Central memory CD4-positive, alpha-beta T cell (primary cell): ENCODE results near the gene NUMB.
"Not testable (repeated sequence)": the region's sequence is repeated elsewhere in the genome, so short reads cannot be mapped to it uniquely, and the experiment has no call there.

ENCODE experiments used
- DNase-seq: peaks from one replicate; pipeline ENCODE4 v3.0.0; 2022

NUMB gene

GRCh38 chr14:73463411-73463810 lies 5.1 kb upstream of the NUMB start:
- no peak for DNase-seq

DNA sequence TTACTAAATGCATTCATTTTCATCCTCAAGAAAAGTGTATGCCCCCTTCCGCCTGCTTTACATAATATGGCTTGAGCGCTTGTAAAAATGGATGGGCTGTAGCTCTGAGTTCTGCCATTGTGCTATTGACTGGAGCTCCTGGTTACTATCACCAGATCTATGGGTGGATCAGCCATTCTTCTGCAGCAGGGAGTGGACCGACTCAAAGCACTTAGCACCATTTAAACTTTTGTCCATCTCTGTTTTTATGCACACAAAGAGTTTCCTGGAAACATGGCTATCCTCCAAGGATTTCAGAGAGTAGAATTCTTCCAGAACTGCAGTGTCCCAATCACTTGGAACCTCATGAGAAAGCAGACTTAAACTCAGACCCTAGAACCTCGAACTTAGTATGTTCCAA lies 4.5 kb upstream of the NUMB start:
- no peak for DNase-seq

DNA sequence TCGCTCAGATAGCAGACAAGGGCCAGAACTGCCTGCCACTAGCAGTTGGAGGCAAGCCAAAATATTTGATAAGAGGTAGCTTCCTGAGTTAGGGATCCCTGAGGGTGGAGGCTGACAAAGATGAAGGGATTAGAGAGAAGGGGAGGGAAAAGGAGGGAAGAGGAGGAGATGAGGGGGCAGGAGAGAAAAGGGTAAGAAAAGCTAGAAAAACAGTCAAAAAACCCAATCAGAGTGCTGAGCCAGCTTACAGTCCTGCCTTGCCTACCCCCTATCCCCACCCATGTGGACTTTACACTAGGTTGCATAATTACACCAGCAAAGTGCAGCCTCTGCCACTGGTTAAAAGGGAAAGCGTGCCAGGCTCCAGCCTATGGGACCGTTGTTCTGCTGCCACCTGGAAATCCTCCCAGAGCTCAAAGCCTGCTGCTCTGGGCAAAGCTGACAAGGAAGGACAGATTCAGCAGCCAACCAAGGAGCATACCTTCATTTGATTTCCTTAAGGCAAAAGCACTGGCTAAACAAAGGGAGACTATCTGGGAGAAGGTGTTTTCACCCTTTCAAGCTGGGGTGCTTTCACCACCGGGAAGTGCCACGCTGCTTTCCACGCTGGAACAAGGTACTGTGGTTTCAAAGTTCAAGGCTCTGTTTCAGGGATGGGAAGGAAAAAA lies 3.8 kb upstream of the NUMB start:
- DNase-seq = no peak

GRCh38 chr14:73461478-73462047 lies 3.2 kb upstream of the NUMB start:
- DNase-seq = no peak

DNA sequence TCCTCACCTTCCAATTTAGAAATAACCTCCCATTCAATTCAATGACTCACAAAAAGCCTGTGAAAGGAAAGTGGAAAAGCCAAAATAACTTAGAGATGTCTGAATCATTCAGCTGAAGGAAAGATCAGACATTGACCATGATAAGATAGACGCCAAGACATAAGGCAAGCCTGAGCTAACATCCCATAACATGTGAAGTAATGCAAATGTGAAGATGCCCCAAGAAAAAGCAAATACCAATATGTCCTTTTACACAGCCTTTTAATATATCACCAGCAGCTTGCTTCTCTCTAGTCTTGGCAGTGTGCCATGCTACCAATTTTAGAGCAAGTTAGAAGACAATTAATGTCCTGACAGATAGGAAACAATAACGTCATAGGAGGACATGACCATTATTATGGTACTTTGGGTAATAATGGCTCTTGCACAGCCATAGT lies 2.4 kb upstream of the NUMB start:
- no peak for DNase-seq

- no peak for DNase-seq
Measured at GRCh38 chr14:73459959-73460358, 1.6 kb upstream of the NUMB start.

GRCh38 chr14:73457924-73458182 lies 493 bp downstream of the NUMB start:
- DNase-seq = no peak

DNA sequence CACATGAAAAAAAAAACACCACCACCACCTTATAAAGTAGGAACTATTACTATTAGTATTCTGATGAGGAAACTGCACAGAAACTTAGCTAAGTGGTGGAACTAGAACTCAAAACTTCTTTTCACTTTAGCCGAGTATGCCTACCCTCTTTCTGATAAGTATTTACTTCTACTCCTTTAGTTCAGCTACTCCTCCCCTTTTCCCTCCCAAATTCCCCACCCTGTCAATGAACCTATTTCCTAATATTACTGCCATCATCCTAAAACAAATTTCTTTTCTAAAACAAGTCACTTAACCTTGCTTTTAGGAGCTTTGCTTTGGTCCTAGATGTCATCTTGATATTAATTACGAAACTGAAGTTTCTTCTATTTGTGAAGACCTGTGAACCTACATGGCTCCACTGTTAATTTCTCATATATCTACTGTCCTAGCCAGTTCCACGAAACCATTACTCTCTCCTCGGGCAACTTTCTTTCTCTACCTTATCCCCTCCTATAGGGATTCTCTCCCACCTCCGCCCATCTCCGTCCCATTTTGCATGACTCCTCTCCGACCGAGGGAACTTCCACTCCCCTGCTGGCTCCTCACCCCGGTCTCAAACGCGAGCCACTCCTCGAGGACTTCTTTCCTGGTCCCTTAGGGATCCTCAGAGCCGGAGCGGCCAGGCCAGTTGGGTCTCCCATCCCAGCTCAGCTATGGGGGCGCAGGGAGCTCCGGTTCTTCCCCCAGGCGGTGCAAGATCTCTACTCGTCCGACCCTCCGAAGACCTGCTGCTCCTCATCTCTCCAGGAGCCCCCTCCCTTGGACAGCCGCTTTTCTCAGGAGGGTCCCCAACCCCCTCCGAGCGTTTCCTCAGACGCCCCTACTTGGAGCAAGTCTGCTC lies 1.1 kb downstream of the NUMB start:
- DNase-seq = no peak

DNA sequence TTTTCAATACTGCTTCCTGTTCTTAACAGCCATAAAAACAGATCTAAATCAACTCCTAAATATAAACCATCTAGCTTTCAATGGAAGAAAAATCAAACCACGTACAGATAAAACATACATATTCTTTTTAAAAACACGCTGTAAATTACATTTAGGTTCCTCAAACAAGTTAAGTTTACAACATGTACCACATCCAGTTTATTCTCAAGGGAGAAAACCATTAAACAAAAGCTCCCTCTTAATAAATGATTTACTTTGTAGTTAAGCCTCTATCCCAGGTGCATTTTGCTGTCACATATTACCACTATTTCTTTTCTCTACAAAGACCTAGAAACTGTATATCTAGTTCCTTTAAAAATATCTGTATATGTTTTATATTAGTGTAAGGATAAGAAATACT lies 3.1 kb downstream of the NUMB start:
- DNase-seq = no peak

DNA sequence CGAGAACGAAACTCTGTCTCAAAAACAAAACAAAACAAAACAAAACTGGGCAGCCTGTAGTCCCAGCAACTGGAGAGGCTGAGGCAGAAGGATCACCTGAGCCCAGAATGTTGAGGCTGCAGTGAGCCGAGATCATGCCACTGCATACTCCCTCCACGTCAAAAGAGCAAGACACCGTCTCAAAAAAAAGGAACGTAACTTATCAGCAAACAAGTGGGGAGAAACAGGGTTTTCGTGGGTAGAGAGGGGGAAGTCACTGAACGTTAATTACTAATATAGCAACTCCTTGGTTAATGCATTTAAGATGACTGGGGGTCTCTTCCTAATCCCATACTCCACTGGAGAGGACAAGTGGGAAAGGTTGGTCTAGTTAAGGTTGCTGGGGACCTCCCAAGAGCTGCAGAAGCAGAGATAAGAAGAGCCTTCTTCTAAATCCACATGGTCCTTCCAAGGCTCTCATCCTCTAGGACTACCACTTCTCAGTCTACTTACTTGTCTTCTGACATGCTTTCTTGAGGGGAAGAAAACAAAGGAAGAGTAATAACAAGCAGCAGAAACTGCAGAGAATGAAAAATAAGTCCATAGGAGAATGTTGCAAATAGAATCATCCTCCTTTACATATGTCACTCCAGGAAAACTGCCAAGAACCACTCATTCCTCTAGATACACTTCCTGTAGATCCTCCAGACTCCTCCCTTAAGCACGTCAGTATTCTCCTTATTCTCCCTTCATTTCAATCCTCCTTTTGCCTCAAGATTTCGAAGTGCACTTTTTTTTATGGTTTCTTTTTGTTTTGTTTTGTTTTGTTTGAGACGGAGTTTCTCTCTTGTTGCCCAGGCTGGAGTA lies 5.8 kb downstream of the NUMB start:
- DNase-seq = no peak

- no peak for DNase-seq
Measured at GRCh38 chr14:73443758-73444157, 14.6 kb downstream of the NUMB start.

DNA sequence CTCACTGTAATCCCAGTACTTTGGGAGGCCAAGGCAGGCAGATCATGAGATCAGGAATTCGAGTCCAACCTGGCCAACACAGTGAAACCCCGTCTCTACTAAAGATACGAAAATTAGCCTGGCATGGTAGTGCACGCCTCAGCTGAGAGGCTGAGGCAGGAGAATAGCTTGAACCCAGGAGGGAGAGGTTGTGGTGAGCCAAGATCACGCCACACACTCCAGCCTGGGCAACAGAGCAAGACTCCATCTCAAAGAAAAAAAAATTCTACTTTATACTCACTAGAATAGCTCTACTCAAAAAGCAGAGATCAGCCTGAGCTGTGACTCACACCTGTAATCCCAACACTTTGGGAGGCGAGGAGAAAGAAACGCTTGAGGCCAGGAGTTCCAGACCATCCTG lies 17.1 kb downstream of the NUMB start:
- no peak for DNase-seq

- DNase-seq = no peak
Measured at GRCh38 chr14:73438993-73439392, 19.4 kb downstream of the NUMB start.

GRCh38 chr14:73437206-73437605 lies 21.1 kb downstream of the NUMB start:
- DNase-seq = no peak

DNA sequence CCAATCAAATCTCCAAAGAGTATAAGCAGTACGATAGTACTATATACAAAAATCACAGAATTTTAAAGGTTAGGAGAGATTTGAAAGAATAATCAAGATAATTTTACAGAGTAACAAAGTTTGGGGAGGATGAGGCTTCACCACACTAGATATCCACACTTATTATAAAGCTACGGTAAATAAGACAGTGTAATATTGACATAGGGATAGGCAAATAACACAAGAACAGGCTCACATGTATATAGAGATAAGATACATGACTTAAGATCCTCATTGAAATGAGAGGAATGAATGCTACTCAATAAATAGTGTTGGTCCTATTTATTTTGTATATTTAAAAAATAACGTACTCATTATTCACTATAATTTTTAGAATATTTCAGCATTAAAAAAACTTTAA lies 26.2 kb downstream of the NUMB start:
- no peak for DNase-seq

DNA sequence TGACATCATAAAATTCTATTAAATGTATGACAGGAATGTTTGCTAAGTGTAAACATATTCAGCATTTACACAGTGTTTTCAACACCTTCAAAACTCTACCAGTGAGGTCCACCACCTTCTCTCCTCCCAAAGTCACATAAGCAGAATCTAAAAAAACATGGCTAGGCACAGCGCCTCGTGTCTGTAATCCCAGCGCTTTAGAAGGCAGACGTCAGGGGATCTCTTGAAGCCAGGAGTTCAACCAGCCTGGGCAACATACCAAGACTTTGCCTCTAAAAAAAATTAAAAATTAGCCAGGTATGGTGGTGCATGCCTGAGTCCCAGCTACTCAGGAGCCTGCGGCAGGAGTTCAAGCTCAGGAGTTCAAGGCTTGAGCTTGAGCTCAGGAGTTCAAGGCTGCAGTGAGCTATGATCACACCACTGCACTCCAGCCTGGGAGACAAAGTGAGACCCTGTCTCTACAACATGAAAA lies 30.0 kb downstream of the NUMB start:
- no peak for DNase-seq

GRCh38 chr14:73427516-73428264 lies 30.7 kb downstream of the NUMB start:
- no peak for DNase-seq

GRCh38 chr14:73426877-73427276 lies 31.5 kb downstream of the NUMB start:
- no peak for DNase-seq

- DNase-seq = no peak
Measured at GRCh38 chr14:73424453-73424852, 33.9 kb downstream of the NUMB start.

DNA sequence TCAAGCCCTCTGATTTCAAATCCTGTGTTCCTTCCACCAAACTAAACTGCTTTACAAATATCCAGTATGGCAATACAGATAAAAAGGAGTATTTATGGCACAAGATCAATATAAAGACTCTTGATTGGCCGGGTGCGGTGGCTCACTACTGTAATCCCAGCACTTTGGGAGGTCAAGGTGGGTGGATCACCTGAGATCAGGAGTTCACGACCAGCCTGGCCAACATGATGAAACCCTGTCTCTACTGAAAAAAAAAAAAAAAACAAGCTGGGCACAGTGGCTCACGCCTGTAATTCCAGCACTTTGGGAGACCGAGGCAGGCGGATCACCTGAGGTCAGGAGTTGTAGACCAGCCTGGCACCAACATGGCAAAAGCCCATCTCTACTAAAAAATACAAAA lies 35.3 kb downstream of the NUMB start:
- not testable (repeated sequence) for DNase-seq

DNA sequence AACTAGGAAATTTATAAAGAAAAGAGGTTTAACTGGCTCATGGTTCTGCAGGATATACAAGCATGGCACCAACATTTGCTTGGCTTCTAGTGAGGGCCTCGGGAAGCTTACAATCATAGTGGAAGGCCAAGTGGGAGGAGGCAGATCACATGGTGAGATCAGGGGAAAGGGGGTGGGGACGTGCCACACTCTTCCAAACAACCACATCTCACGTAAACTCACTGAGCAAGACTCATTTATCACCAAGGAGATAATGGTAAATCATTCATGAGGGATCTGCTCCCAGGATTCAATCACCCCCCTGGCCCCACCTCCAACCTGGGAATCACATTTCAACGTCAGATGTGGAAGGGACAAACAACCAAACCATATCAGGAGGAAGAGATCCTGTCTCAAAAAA lies 35.8 kb downstream of the NUMB start:
- DNase-seq = no peak

- DNase-seq = no peak
Measured at GRCh38 chr14:73418227-73418626, 40.1 kb downstream of the NUMB start.
